ENCODE results near the gene ASB12. TPM values are rescaled to one million over a fixed set of nuclear protein-coding genes. Genes with fewer than 3 reads are reported as not detected.

The ASB12 gene
- total and polyA plus RNA-seq, 2 donors (not counting 3 experiments of a cell fraction or from before 2014, with no cell fraction given): 0.11 TPM; not detected in 1

- Histone ChIP-seq H3K4me1 (ENCODE audit: control insufficient read depth, extremely low read depth, insufficient read depth, low read length) (peaks cover 3% of the 10 kb centered on the region), H4K20me1 (replicated peaks; ENCODE audit: control insufficient read depth, extremely low read depth, insufficient read depth, low read length) (no peaks in the 10 kb centered on the region), H3K9ac (replicated peaks; ENCODE audit: extremely low read depth, insufficient read depth, low read length) (peak overlapping the region; percentile 72), H3K27ac (ENCODE audit: insufficient read depth, low read depth, low read length) (peak overlapping the region; percentile 70), H3K4me3 (replicated peaks in 1 of 3; ENCODE audit: insufficient read depth in 1 of 3, low read depth in 1 of 3, low read length in 3 of 3) (peak overlapping the region; percentile 71 to 80 (median 71)), H3K36me3 (ENCODE audit: control insufficient read depth in 2 of 2, extremely low read depth in 1 of 2, insufficient read depth in 2 of 2, low read length in 2 of 2) (no peaks in the 10 kb centered on the region), H3K27me3 (ENCODE audit: control insufficient read depth in 2 of 2, insufficient read depth in 2 of 2, low read length in 2 of 2) (no peaks in the 10 kb centered on the region), H3K9me3 (replicated peaks; ENCODE audit: control insufficient read depth, insufficient read depth, low read length) (no peaks in the 10 kb centered on the region), H3K4me2 (ENCODE audit: insufficient read depth, low read length) (peak overlapping the region; percentile 71), H2AFZ (ENCODE audit: low read depth, low read length) (peak overlapping the region; percentile 93), H3K79me2 (ENCODE audit: control insufficient read depth, insufficient read depth, low read length) (no peaks in the 10 kb centered on the region), H3K9me1 (replicated peaks; ENCODE audit: control insufficient read depth, extremely low read depth, insufficient read depth, low read length) (no peaks in the 10 kb centered on the region)
- TF ChIP-seq, protein P1, sequence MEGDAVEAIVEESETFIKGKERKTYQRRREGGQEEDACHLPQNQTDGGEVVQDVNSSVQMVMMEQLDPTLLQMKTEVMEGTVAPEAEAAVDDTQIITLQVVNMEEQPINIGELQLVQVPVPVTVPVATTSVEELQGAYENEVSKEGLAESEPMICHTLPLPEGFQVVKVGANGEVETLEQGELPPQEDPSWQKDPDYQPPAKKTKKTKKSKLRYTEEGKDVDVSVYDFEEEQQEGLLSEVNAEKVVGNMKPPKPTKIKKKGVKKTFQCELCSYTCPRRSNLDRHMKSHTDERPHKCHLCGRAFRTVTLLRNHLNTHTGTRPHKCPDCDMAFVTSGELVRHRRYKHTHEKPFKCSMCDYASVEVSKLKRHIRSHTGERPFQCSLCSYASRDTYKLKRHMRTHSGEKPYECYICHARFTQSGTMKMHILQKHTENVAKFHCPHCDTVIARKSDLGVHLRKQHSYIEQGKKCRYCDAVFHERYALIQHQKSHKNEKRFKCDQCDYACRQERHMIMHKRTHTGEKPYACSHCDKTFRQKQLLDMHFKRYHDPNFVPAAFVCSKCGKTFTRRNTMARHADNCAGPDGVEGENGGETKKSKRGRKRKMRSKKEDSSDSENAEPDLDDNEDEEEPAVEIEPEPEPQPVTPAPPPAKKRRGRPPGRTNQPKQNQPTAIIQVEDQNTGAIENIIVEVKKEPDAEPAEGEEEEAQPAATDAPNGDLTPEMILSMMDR (IDR thresholded peaks at IDR 0.05; ENCODE audit: extremely low read depth in 1 of 2, insufficient read depth in 1 of 2, low read depth in 1 of 2, low read length in 2 of 2): peak in 1 of 2 donors; percentile 8
- TF ChIP-seq POLR2A (IDR thresholded peaks at IDR 0.05; ENCODE audit: low read depth, low read length) (peak; percentile 71), EZH2 (IDR thresholded peaks at IDR 0.05; ENCODE audit: borderline replicate concordance, low read depth, low read length, severe bottlenecking) (no peak), JUN (IDR thresholded peaks at IDR 0.05; ENCODE audit: borderline replicate concordance, insufficient read depth, insufficient read length, low read depth) (no peak), MAX (IDR thresholded peaks at IDR 0.05; ENCODE audit: insufficient read depth, insufficient read length) (no peak), MYC (IDR thresholded peaks at IDR 0.05; ENCODE audit: low read depth, low read length) (no peak), FOS (IDR thresholded peaks at IDR 0.05; ENCODE audit: borderline replicate concordance, insufficient read depth, low read length) (no peak), POLR2AphosphoS5 (IDR thresholded peaks at IDR 0.05; ENCODE audit: insufficient read depth, low read depth, low read length) (peak; percentile 50)
- intact Hi-C loops (cut with micrococcal nuclease) (loop anchor here (2.0 to 10.0 kb wide), 2 partner anchors 189 to 451 kb away; partner anchors contain the start of gene MTMR8), dilution Hi-C loops (cut with MboI; ENCODE audit: extremely low pct_ligation_motif_present, low sequenced_read_pairs) (no loop called here)
- ChIA-PET CTCF (no interaction called here), POLR2A (no interaction called here)
- FAIRE-seq (peak; percentile 98), DNase-seq (ENCODE audit: low read depth, low spot score) (peak; percentile 96)
- BruUV-seq (replicated peaks): TSS peak; percentile 27
Measured at GRCh38 chrX:64205735-64206501, 24.5 kb downstream of the ASB12 start.
